ENCODE measurements around the gene ZNF157.

GRCh38 chrX:47422444-47422843 is 52.1 kb downstream of the ZNF157 start:
- no peak for TF ChIP-seq POLR2A (IDR thresholded peaks at IDR 0.05)
- TF ChIP-seq, protein P1, sequence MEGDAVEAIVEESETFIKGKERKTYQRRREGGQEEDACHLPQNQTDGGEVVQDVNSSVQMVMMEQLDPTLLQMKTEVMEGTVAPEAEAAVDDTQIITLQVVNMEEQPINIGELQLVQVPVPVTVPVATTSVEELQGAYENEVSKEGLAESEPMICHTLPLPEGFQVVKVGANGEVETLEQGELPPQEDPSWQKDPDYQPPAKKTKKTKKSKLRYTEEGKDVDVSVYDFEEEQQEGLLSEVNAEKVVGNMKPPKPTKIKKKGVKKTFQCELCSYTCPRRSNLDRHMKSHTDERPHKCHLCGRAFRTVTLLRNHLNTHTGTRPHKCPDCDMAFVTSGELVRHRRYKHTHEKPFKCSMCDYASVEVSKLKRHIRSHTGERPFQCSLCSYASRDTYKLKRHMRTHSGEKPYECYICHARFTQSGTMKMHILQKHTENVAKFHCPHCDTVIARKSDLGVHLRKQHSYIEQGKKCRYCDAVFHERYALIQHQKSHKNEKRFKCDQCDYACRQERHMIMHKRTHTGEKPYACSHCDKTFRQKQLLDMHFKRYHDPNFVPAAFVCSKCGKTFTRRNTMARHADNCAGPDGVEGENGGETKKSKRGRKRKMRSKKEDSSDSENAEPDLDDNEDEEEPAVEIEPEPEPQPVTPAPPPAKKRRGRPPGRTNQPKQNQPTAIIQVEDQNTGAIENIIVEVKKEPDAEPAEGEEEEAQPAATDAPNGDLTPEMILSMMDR (IDR thresholded peaks at IDR 0.05) = no peak

Data from adrenal gland (tissue), 5 donors.